Right renal pelvis (tissue), 4 donors: Measurements from ENCODE around the gene AJM1. TPM values are rescaled to one million over a fixed set of nuclear protein-coding genes. Genes with fewer than 3 reads are reported as not detected.
"Not testable (repeated sequence)": the region's sequence is repeated elsewhere in the genome, so short reads cannot be mapped to it uniquely, and the experiment has no call there.

ENCODE experiments used
- DNase-seq, 4 donors: peaks; one replicate each; pipeline ENCODE4 v3.0.0-alpha.2; 2013; ENCODE audit warnings: low read depth in 4 of 4, low spot score in 3 of 4, missing footprints in 1 of 4
- polyA plus RNA-seq, 4 donors: library from polyadenylated mRNA; unstranded; fragments of 120-200 nt; gene quantifications; one replicate each; pipeline ENCODE4 v1.2.1, GENCODE V29; 2013; ENCODE audit not compliant: insufficient read length in 4 of 4

The AJM1 gene
- polyA plus RNA-seq, 4 donors = 0.67 to 1.7 (median 0.96) TPM

GRCh38 chr9:136829981-136830885, 12.0 kb upstream of the AJM1 start:
- no peak for DNase-seq

GRCh38 chr9:136831002-136831719, 11.1 kb upstream of the AJM1 start:
- no peak for DNase-seq

GRCh38 chr9:136831720-136832104, 10.6 kb upstream of the AJM1 start:
- no peak for DNase-seq

- DNase-seq = no peak
Observed at GRCh38 chr9:136832581-136832980, 9.7 kb upstream of the AJM1 start.

- DNase-seq = not testable (repeated sequence)
Observed at GRCh38 chr9:136833381-136834048, 8.8 kb upstream of the AJM1 start.

GRCh38 chr9:136835162-136835931, 6.9 kb upstream of the AJM1 start:
- DNase-seq = no peak

- no peak for DNase-seq
Observed at GRCh38 chr9:136835932-136836904, 6.1 kb upstream of the AJM1 start.

GRCh38 chr9:136837146-136837855, 5.0 kb upstream of the AJM1 start:
- DNase-seq = no peak

- DNase-seq = not testable (repeated sequence)
Observed at GRCh38 chr9:136837856-136838277, 4.4 kb upstream of the AJM1 start.

GRCh38 chr9:136838314-136839228, 3.7 kb upstream of the AJM1 start:
- no peak for DNase-seq

- DNase-seq = no peak
Observed at GRCh38 chr9:136839229-136840139, 2.8 kb upstream of the AJM1 start.

- no peak for DNase-seq
Observed at GRCh38 chr9:136840140-136840876, 2.0 kb upstream of the AJM1 start.

GRCh38 chr9:136840877-136841645, 1.2 kb upstream of the AJM1 start:
- no peak for DNase-seq

GRCh38 chr9:136841646-136842379, 465 bp upstream of the AJM1 start:
- DNase-seq = not testable (repeated sequence)
